ENCODE results near the gene DNAJC7. TPM values are rescaled to one million over a fixed set of nuclear protein-coding genes. Genes with fewer than 3 reads are reported as not detected.

DNAJC7 gene
- total RNA-seq, 2 experiments from 2014 or later = 86.7 to 90.3 TPM

GRCh38 chr17:41939693-41940090 is 77.5 kb downstream of the DNAJC7 start:
- Mint-ChIP-seq H3K4me3 (no peak overlapping the region), H3K36me3 (ENCODE audit: low read depth) (no peaks in the 10 kb centered on the region), H3K27ac (no peak overlapping the region), H3K9me3 (no peaks in the 10 kb centered on the region), H3K4me1 (ENCODE audit: low read depth) (no peaks in the 10 kb centered on the region), H3K27me3 (no peaks in the 10 kb centered on the region)
- ChIA-PET POLR2A (interaction anchor here (0.8 to 0.9 kb wide), 2 partner anchors 35 to 152 kb away, joined by 3 to 4 read pairs; no protein-coding TSS in a partner anchor), CTCF (no interaction called here)
- ATAC-seq (no peak), DNase-seq (no peak)
- intact Hi-C loops (cut with micrococcal nuclease) = no loop called here
- no peak for TF ChIP-seq CTCF (IDR thresholded peaks at IDR 0.05)

- intact Hi-C loops (cut with micrococcal nuclease) = no loop called here
- H3K4me1 Mint-ChIP-seq (ENCODE audit: low read depth) = no peaks in the 10 kb centered on the region
These were observed 78.1 kb downstream of the DNAJC7 start for GRCh38 chr17:41939044-41939692.

GRCh38 chr17:41937970-41938954 is 79.0 kb downstream of the DNAJC7 start:
- Mint-ChIP-seq H3K36me3 (ENCODE audit: low read depth) (no peaks in the 10 kb centered on the region), H3K9me3 (no peaks in the 10 kb centered on the region), H3K27me3 (peaks cover 1% of the 10 kb centered on the region), H3K4me1 (ENCODE audit: low read depth) (no peaks in the 10 kb centered on the region), H3K27ac (no peak overlapping the region), H3K4me3 (no peak overlapping the region)
- TF ChIP-seq CTCF (IDR thresholded peaks at IDR 0.05) = no peak
- DNase-seq = no peak
- ATAC-seq = no peak
- ChIA-PET CTCF (no interaction called here), POLR2A (interaction anchor here (1.0 kb wide), 1 partner anchor 29 kb away, joined by 3 read pairs; the partner anchor contains the start of gene CNP)
- intact Hi-C loops (cut with micrococcal nuclease) = no loop called here

More at GRCh38 chr17:41939044-41939692, 78.1 kb downstream of the DNAJC7 start:
- no peak for DNase-seq
- Mint-ChIP-seq H3K27ac (no peak overlapping the region), H3K36me3 (ENCODE audit: low read depth) (no peaks in the 10 kb centered on the region), H3K9me3 (no peaks in the 10 kb centered on the region), H3K4me3 (no peak overlapping the region), H3K27me3 (peaks cover 1% of the 10 kb centered on the region)
- POLR2A ChIA-PET = interaction anchor here (0.8 to 1.0 kb wide), 2 partner anchors 28 to 153 kb away, joined by 3 to 4 read pairs; partner anchors contain the start of gene CNP
- TF ChIP-seq CTCF (IDR thresholded peaks at IDR 0.05) = no peak
- ATAC-seq = no peak
- CTCF ChIA-PET = no interaction called here

GRCh38 chr17:41935641-41936040 is 81.6 kb downstream of the DNAJC7 start:
- Mint-ChIP-seq H3K36me3 (ENCODE audit: low read depth) (no peaks in the 10 kb centered on the region), H3K9me3 (no peaks in the 10 kb centered on the region), H3K4me3 (no peak overlapping the region), H3K27me3 (peaks cover 1% of the 10 kb centered on the region), H3K27ac (no peak overlapping the region), H3K4me1 (ENCODE audit: low read depth) (peaks cover 8% of the 10 kb centered on the region)
- ChIA-PET CTCF (no interaction called here), POLR2A (interaction anchor here (1.2 to 1.4 kb wide), 2 partner anchors 17 to 32 kb away, joined by 4 to 6 read pairs; partner anchors contain the start of gene ACLY)
- DNase-seq (no peak), ATAC-seq (no peak)
- TF ChIP-seq CTCF (IDR thresholded peaks at IDR 0.05) = no peak
- intact Hi-C loops (cut with micrococcal nuclease) = no loop called here

Measured in activated CD8-positive, alpha-beta T cell treated with anti-CD3 and anti-CD28 coated beads for 36 hours (primary cell).